Panc1 (cell line): ENCODE data around the gene MYH3. TPM values are rescaled to one million over a fixed set of nuclear protein-coding genes. Genes with fewer than 3 reads are reported as not detected.

Experiments
- ATAC-seq: fragments of 200-7000 bp; cut with Tn5 transposase; 2 replicates; pipeline ENCODE4 v1.9.1; 2020; ENCODE audit warnings: mild to moderate bottlenecking, moderate library complexity
- BruUV-seq: library from RNA; stranded (reverse); fragments of 400-500 nt; replicated peaks from 2 replicates; lab custom pipeline; 2021; lab: Mats Ljungman, UMichigan
- CTCF ChIA-PET: fragments of 300-600 bp; sonication (Branson Sonifier 250); formaldehyde crosslinking; loops from one replicate; lab custom pipeline; 2022; ENCODE audit warnings: antibody characterized with exemption; lab: Charles Lee
- POLR2A ChIA-PET: fragments of 300-600 bp; sonication (Branson Sonifier 250); formaldehyde crosslinking; loops from one replicate; lab custom pipeline; 2022; ENCODE audit warnings: antibody characterized with exemption; lab: Charles Lee
- DNase-seq: peaks from one replicate; pipeline ENCODE4 v3.0.0-alpha.2; 2010; ENCODE audit warnings: low read depth, low spot score
- H3K27ac ChIP-seq: 2 replicates; pipeline ENCODE4 v1.5.1; 2011; ENCODE audit warnings: mild to moderate bottlenecking, low read length, inconsistent platforms
- H3K27me3 ChIP-seq: fragments of 200-500 bp; sonication (Bioruptor generic); 2 replicates; pipeline ENCODE4 v1.6.0; 2014; ENCODE audit warnings: low read length, inconsistent platforms; ENCODE audit not compliant: control insufficient read depth, insufficient read depth
- H3K36me3 ChIP-seq: fragments of 200-500 bp; sonication (Bioruptor generic); 2 replicates; pipeline ENCODE4 v1.5.1; 2014; ENCODE audit warnings: inconsistent platforms, mild to moderate bottlenecking, low read length, moderate library complexity; ENCODE audit not compliant: control insufficient read depth, insufficient read depth
- H3K4me1 ChIP-seq: 2 replicates; pipeline ENCODE4 v1.5.1; 2011; ENCODE audit warnings: inconsistent platforms, mild to moderate bottlenecking, low read length, moderate library complexity; ENCODE audit not compliant: control insufficient read depth, insufficient read depth
- H3K4me3 ChIP-seq, 2 experiments: 2 replicates each; pipeline ENCODE4 v1.5.1; 2011 to 2012; ENCODE audit warnings: low read depth in 2 of 2, low read length in 2 of 2, mild to moderate bottlenecking in 2 of 2, inconsistent platforms in 1 of 2, moderate library complexity in 1 of 2
- H3K9me3 ChIP-seq: fragments of 200-500 bp; sonication (Bioruptor generic); 2 replicates; pipeline ENCODE4 v1.5.1; 2014; ENCODE audit warnings: low read depth, mild to moderate bottlenecking, inconsistent platforms, low read length, moderate library complexity; ENCODE audit not compliant: control insufficient read depth, insufficient read depth
- CTCF ChIP-seq: fragments of 450-650 bp; IDR thresholded peaks from 2 replicates; pipeline ENCODE4 v1.5.1; 2017; ENCODE audit warnings: mild to moderate bottlenecking
- POLR2AphosphoS5 ChIP-seq: IDR thresholded peaks from 2 replicates; pipeline ENCODE4 v1.6.1; 2012; ENCODE audit warnings: mild to moderate bottlenecking, low read depth, low read length, moderate library complexity
- REST ChIP-seq, 2 experiments: IDR thresholded peaks; 2 replicates each; pipeline ENCODE4 v1.6.1; 2011 to 2012; ENCODE audit warnings: low read depth in 2 of 2, control low read depth in 1 of 2, low read length in 1 of 2, mild to moderate bottlenecking in 1 of 2, moderate library complexity in 1 of 2; ENCODE audit not compliant: insufficient read depth in 1 of 2
- SIN3A ChIP-seq: IDR thresholded peaks from 2 replicates; pipeline ENCODE4 v1.6.1; 2012; ENCODE audit warnings: low read depth, mild to moderate bottlenecking, low read length, moderate library complexity, borderline replicate concordance; ENCODE audit not compliant: insufficient read depth
- TCF7L2 ChIP-seq: IDR thresholded peaks from 2 replicates; pipeline ENCODE4 v1.6.1; 2011; ENCODE audit warnings: mild to moderate bottlenecking, low read depth, low read length, inconsistent platforms
- in situ Hi-C: cut with HindIII; loops from 2 replicates; pipeline ENCODE4 v1.10.0; 2016; ENCODE audit warnings: low sequenced_read_pairs, low pct_unique_long_range_greater_than_20kb
- intact Hi-C: fragments of 100-400 bp; cut with micrococcal nuclease; formaldehyde crosslinking; loops from one replicate; pipeline ENCODE4 v1.10.0; 2022; ENCODE audit not compliant: unreplicated experiment
- total RNA-seq: library from RNA; stranded (reverse); gene quantifications from one replicate; pipeline ENCODE4 v1.2.1, GENCODE V29; 2021; ENCODE audit not compliant: unreplicated experiment

MYH3 gene
- total RNA-seq, 1 experiment from 2014 or later, result 1.6 TPM

- no peak overlapping the region for H3K4me3 ChIP-seq
- TF ChIP-seq REST (IDR thresholded peaks at IDR 0.05; ENCODE audit: insufficient read depth in 1 of 2, low read depth in 2 of 2, low read length in 1 of 2) (no peak), SIN3A (no peak), POLR2AphosphoS5 (no peak), CTCF (no peak), TCF7L2 (no peak)
- intact Hi-C loops, result no loop called here
- no peak for DNase-seq
- POLR2A ChIA-PET, result no interaction called here
- no peak for ATAC-seq
- in situ Hi-C loops, result no loop called here
- H3K9me3 ChIP-seq, result no peaks in the 10 kb centered on the region
- no peaks in the 10 kb centered on the region for H3K36me3 ChIP-seq
- no TSS peak for BruUV-seq
- CTCF ChIA-PET, result no interaction called here
- H3K27ac ChIP-seq, result no peak overlapping the region
- H3K27me3 ChIP-seq, result no peaks in the 10 kb centered on the region
- no peaks in the 10 kb centered on the region for H3K4me1 ChIP-seq
These were observed 6.1 kb upstream of the MYH3 start for GRCh38 chr17:10663231-10663630.

- intact Hi-C loops, result no loop called here
- ChIA-PET CTCF (no interaction called here), POLR2A (no interaction called here)
- Histone ChIP-seq H3K4me3 (no peak overlapping the region), H3K27me3 (no peaks in the 10 kb centered on the region), H3K27ac (no peak overlapping the region), H3K36me3 (no peaks in the 10 kb centered on the region), H3K4me1 (no peaks in the 10 kb centered on the region), H3K9me3 (no peaks in the 10 kb centered on the region)
- BruUV-seq, result no TSS peak
- DNase-seq (no peak), ATAC-seq (no peak)
- TF ChIP-seq TCF7L2 (no peak), SIN3A (no peak), POLR2AphosphoS5 (no peak), REST (IDR thresholded peaks at IDR 0.05; ENCODE audit: insufficient read depth in 1 of 2, low read depth in 2 of 2, low read length in 1 of 2) (no peak), CTCF (no peak)
- in situ Hi-C loops, result no loop called here
These were observed 4.3 kb upstream of the MYH3 start for GRCh38 chr17:10661437-10661836.
